HG03139 (cell line): Measurements from ENCODE around the gene ALDH3A1.

Source experiments
- ATAC-seq: cut with Tn5 transposase; IDR thresholded peaks from one replicate; pipeline ENCODE4 v1.9.1; 2021; ENCODE audit not compliant: unreplicated experiment

ALDH3A1 gene

GRCh38 chr17:19760746-19761145, 12.6 kb upstream of the ALDH3A1 start:
- no peak for ATAC-seq

- no peak for ATAC-seq
Observed at GRCh38 chr17:19759568-19760549, 11.8 kb upstream of the ALDH3A1 start.

GRCh38 chr17:19757536-19758180, 9.6 kb upstream of the ALDH3A1 start:
- no peak for ATAC-seq

- ATAC-seq, result no peak
Observed at GRCh38 chr17:19756546-19756945, 8.4 kb upstream of the ALDH3A1 start.

- no peak for ATAC-seq
Observed at GRCh38 chr17:19755821-19756510, 7.9 kb upstream of the ALDH3A1 start.

GRCh38 chr17:19755392-19755791, 7.3 kb upstream of the ALDH3A1 start:
- ATAC-seq, result no peak

GRCh38 chr17:19753661-19754463, 5.8 kb upstream of the ALDH3A1 start:
- ATAC-seq, result no peak

GRCh38 chr17:19753051-19753509, 5.0 kb upstream of the ALDH3A1 start:
- no peak for ATAC-seq

- ATAC-seq, result no peak
Observed at GRCh38 chr17:19752216-19753050, 4.3 kb upstream of the ALDH3A1 start.

- ATAC-seq, result no peak
Observed at GRCh38 chr17:19750835-19751234, 2.7 kb upstream of the ALDH3A1 start.

- ATAC-seq, result no peak
Observed at GRCh38 chr17:19750020-19750572, 2.0 kb upstream of the ALDH3A1 start.

GRCh38 chr17:19748807-19749193, 702 bp upstream of the ALDH3A1 start:
- ATAC-seq, result no peak

GRCh38 chr17:19747159-19747719, 859 bp downstream of the ALDH3A1 start:
- no peak for ATAC-seq

GRCh38 chr17:19746517-19746916, 1.6 kb downstream of the ALDH3A1 start:
- ATAC-seq, result no peak

GRCh38 chr17:19744922-19745757, 3.0 kb downstream of the ALDH3A1 start:
- ATAC-seq, result no peak

- no peak for ATAC-seq
Observed at GRCh38 chr17:19744492-19744891, 3.6 kb downstream of the ALDH3A1 start.

GRCh38 chr17:19743101-19744100, 4.7 kb downstream of the ALDH3A1 start:
- no peak for ATAC-seq
